Subcutaneous preadipocyte (primary cell): ENCODE results near the gene NDUFS6. TPM values are rescaled to one million over a fixed set of nuclear protein-coding genes. Genes with fewer than 3 reads are reported as not detected.

Source experiments
- total RNA-seq: library from RNA; depleted of rRNA; stranded (reverse); fragments of >200 nt; gene quantifications from 2 replicates; pipeline ENCODE4 v1.2.3, GENCODE V29; 2012

Gene NDUFS6
- total RNA-seq, result 29.3 and 32.3 TPM in 2 replicates

GRCh38 chr5:1801222-1801966, at the start of gene NDUFS6:
TSS of gene NDUFS6 (plus strand) at chr5:1801407. CDS start at chr5:1801418, 11 bp downstream.

GRCh38 chr5:1799602-1800471, 1.4 kb upstream of the NDUFS6 start, which contains the start of gene MRPL36:
TSS of gene MRPL36 (minus strand) at chr5:1799837. CDS start at chr5:1798935, 902 bp downstream.

Other genes starting within 250 kb of the NDUFS6 start
- 59.2 and 60.8 TPM in 2 replicates for gene MRPL36, start 1.6 kb upstream of the NDUFS6 start, total RNA-seq
- gene IRX4, start 81.5 kb downstream of the NDUFS6 start, total RNA-seq, result 0.59 and 1.1 TPM in 2 replicates